Activated T-cell treated with anti-CD3 and anti-CD28 coated beads, Interleukin-2, amount 50 U/mL, for 4 hours (primary cell): ENCODE results near the gene HES4. TPM values are rescaled to one million over a fixed set of nuclear protein-coding genes. Genes with fewer than 3 reads are reported as not detected.
"Not testable (repeated sequence)": the region's sequence is repeated elsewhere in the genome, so short reads cannot be mapped to it uniquely, and the experiment has no call there.

Experiments used
- ATAC-seq, 2 donors: fragments of 200-7000 bp; cut with Tn5 transposase; one replicate each; pipeline ENCODE4 v1.10.0; 2021
- DNase-seq: peaks from one replicate; pipeline ENCODE4 v3.0.0-alpha.2; 2020
- H3K27me3 Mint-ChIP-seq: one replicate; pipeline ENCODE4 v1.8.0; 2021; ENCODE audit warnings: low read depth, mixed read lengths
- H3K36me3 Mint-ChIP-seq: one replicate; pipeline ENCODE4 v1.8.0; 2022; ENCODE audit warnings: mixed read lengths; ENCODE audit not compliant: insufficient read depth
- H3K4me1 Mint-ChIP-seq: one replicate; pipeline ENCODE4 v1.8.0; 2021; ENCODE audit warnings: low read depth, mixed read lengths
- H3K4me3 Mint-ChIP-seq: one replicate; pipeline ENCODE4 v1.8.0; 2021; ENCODE audit warnings: mild to moderate bottlenecking, moderate library complexity, mixed read lengths
- H3K9me3 Mint-ChIP-seq: one replicate; pipeline ENCODE4 v1.8.0; 2021; ENCODE audit warnings: mixed read lengths
- total RNA-seq, 3 donors: library from RNA; stranded (reverse); gene quantifications; one replicate each; pipeline ENCODE4 v1.2.1, GENCODE V29; 2021

Gene HES4
- total RNA-seq, 3 donors from 2014 or later = 1.3 to 3.0 (median 2.7) TPM

GRCh38 chr1:991275-991674 lies 8.6 kb downstream of the HES4 start:
- not testable (repeated sequence) for ATAC-seq, DNase-seq, H3K36me3 Mint-ChIP-seq, H3K4me1 Mint-ChIP-seq, H3K4me3 Mint-ChIP-seq, H3K9me3 Mint-ChIP-seq
- peaks cover 31% of the 10 kb centered on the region for H3K27me3 Mint-ChIP-seq

- H3K4me1 Mint-ChIP-seq, H3K4me3 Mint-ChIP-seq, H3K36me3 Mint-ChIP-seq, H3K9me3 Mint-ChIP-seq, ATAC-seq, DNase-seq: not testable (repeated sequence)
- peaks cover 43% of the 10 kb centered on the region for H3K27me3 Mint-ChIP-seq
Observed at GRCh38 chr1:988061-988460, 11.8 kb downstream of the HES4 start.

DNA sequence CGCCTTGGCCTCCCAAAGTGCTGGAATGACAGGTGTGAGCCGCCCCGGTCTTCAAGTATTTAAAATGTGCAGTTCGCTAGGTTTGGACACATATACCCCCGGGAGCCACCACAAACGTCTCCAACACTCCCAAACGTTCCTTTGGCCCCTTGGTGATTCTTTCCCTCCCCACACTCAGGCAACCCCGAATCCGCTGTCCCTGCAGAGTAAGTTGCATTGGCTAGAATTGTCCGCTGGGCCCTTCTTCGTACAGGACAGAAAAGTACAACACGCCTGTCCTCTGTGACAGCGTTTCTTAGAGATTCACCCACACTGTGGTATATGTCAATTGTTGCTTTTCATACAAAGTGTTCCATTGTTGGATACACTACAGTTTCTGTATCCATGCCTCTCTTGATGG lies 14.8 kb downstream of the HES4 start:
- no peak for ATAC-seq
- no peak overlapping the region for H3K4me3 Mint-ChIP-seq
- H3K27me3 Mint-ChIP-seq = peaks cover 46% of the 10 kb centered on the region
- no peaks in the 10 kb centered on the region for H3K4me1 Mint-ChIP-seq
- H3K9me3 Mint-ChIP-seq = no peaks in the 10 kb centered on the region
- DNase-seq = no peak
- no peaks in the 10 kb centered on the region for H3K36me3 Mint-ChIP-seq

DNA sequence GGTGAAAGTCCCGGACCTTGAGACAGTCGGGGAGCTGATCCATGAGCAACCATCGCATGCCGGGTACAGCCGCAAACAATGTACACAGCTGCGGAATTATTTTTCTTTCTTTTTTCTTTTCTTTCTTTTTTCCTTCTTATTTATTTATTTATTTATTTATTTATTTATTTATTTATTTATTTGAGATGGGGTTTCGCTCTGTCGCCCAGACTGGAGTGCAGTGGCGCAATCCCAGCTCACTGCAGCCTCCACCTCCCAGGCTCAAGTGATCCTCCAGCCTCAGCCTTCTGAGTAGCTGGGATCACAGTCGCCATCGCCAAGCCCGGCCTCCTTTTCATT lies 15.5 kb downstream of the HES4 start:
- DNase-seq (no peak), ATAC-seq (no peak)

DNA sequence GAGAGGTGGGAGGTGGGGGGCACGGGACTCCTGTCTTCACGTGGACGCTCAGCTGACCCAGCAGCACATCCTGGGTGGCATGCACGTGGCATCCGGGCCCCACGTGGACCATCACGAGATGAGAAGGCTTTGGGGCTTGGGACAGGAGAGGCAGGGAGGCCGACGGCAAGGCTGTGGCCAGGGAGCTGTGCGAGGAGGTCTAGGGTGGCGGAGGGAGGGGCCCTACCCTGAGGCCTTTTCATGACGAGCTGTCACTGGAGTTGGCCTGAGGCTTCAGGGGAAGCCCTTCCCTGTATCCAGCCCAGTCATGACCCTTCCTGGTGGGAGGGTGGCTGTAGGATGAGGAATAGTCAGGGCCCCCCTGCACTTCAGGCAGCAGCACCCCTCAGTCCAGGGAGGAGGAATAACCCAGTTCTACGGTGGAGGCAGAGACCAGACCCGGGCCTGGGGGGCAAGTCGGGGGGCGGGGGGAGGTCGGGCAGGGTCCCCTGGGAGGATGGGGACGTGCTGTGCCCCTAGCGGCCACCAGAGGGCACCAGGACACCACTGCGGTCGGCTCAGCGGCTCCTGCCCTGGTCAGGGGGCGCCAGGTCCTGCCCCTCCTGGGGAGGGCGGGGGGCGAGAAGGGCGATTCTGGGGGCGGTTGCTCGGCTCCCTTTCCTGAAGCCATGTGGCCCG lies 16.0 kb downstream of the HES4 start:
- peak; percentile 65 for DNase-seq
- Mint-ChIP-seq H3K9me3 (no peaks in the 10 kb centered on the region), H3K27me3 (peaks cover 36% of the 10 kb centered on the region), H3K4me1 (no peaks in the 10 kb centered on the region), H3K4me3 (no peak overlapping the region), H3K36me3 (no peaks in the 10 kb centered on the region)
- peak; percentile 72 to 82 for ATAC-seq

More for the DNA sequence above, 15.5 kb downstream of the HES4 start:
- no peaks in the 10 kb centered on the region for H3K4me1 Mint-ChIP-seq
- peaks cover 41% of the 10 kb centered on the region for H3K27me3 Mint-ChIP-seq
- no peak overlapping the region for H3K4me3 Mint-ChIP-seq
- H3K36me3 Mint-ChIP-seq = no peaks in the 10 kb centered on the region
- H3K9me3 Mint-ChIP-seq = no peaks in the 10 kb centered on the region

DNA sequence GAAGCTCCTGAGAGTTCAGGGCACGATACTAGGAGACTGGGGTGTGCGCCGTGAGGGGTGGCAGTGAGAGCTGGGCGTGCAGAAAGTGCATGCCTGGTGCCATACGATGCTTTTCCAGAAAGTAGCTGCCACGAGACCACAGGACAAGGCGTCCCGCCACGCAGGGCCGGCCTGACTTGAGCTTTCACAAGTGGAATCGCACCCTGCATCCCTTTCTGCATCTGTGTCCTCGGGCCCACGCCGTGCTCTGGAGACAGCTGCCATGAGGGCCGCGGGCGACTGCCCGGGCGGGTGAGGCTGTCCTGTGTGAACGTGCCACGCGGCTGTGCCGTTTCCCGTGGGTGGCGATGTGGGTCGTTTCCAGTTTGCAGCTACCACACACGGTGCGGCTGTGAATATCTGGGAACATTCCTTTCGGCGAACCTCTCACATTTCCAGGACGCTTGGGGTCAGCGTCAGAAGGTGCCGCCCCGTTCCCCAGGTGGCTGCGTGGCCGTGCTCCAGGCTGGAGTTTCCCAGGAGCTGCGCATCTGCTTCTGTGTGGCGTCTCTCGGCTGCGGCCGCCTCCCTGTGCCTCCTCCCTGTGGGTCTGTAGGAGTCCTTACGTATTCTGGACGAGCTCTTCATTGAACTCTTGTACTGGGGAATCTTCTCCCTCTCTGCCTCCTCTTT lies 17.0 kb downstream of the HES4 start:
- ATAC-seq (no peak), DNase-seq (no peak)
- Mint-ChIP-seq H3K27me3 (peaks cover 35% of the 10 kb centered on the region), H3K9me3 (no peaks in the 10 kb centered on the region), H3K4me3 (no peak overlapping the region), H3K4me1 (peaks cover 2% of the 10 kb centered on the region), H3K36me3 (no peaks in the 10 kb centered on the region)

- Mint-ChIP-seq H3K27me3 (peaks cover 31% of the 10 kb centered on the region), H3K9me3 (no peaks in the 10 kb centered on the region), H3K36me3 (no peaks in the 10 kb centered on the region), H3K4me1 (peaks cover 2% of the 10 kb centered on the region), H3K4me3 (no peak within 1 kb of the TSS)
- peak; percentile 4 for DNase-seq
- no peak for ATAC-seq
Observed at GRCh38 chr1:981955-982558, 17.8 kb downstream of the HES4 start, which contains the start of gene PERM1. PERM1 (minus strand) TSS chr1:982093; CDS start chr1:981029, 1,064 bp downstream.

- Mint-ChIP-seq H3K9me3 (no peaks in the 10 kb centered on the region), H3K4me3 (no peak overlapping the region), H3K27me3 (peaks cover 31% of the 10 kb centered on the region), H3K36me3 (no peaks in the 10 kb centered on the region), H3K4me1 (peaks cover 2% of the 10 kb centered on the region)
- DNase-seq = peak; percentile 3
- ATAC-seq = no peak
Observed at GRCh38 chr1:981491-981954, 18.4 kb downstream of the HES4 start.

GRCh38 chr1:980602-981395 lies 19.1 kb downstream of the HES4 start:
- ATAC-seq (no peak), DNase-seq (peak; percentile 3)
- Mint-ChIP-seq H3K36me3 (no peaks in the 10 kb centered on the region), H3K4me1 (peaks cover 4% of the 10 kb centered on the region), H3K9me3 (no peaks in the 10 kb centered on the region), H3K27me3 (peaks cover 28% of the 10 kb centered on the region), H3K4me3 (no peak overlapping the region)

GRCh38 chr1:980137-980571 lies 19.7 kb downstream of the HES4 start:
- Mint-ChIP-seq H3K27me3 (peaks cover 29% of the 10 kb centered on the region), H3K4me1 (peaks cover 7% of the 10 kb centered on the region), H3K4me3 (no peak overlapping the region), H3K9me3 (no peaks in the 10 kb centered on the region), H3K36me3 (no peaks in the 10 kb centered on the region)
- ATAC-seq (no peak), DNase-seq (no peak)

DNA sequence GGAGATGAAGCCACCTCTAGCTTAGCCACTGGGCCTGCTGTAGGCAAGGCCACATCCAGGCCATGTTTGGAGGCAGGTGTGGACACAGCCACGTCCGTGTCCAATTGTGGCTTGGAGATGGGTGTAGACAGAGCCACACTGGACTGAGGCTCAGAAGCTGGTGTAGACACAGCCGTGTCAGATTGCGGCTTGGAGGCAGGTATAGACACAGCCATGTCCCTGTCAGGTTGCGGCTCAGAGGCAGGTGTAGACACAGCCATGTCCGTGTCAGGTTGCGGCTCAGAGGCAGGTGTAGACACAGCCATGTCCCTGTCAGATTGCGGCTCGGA lies 20.2 kb downstream of the HES4 start:
- ATAC-seq = no peak

DNA sequence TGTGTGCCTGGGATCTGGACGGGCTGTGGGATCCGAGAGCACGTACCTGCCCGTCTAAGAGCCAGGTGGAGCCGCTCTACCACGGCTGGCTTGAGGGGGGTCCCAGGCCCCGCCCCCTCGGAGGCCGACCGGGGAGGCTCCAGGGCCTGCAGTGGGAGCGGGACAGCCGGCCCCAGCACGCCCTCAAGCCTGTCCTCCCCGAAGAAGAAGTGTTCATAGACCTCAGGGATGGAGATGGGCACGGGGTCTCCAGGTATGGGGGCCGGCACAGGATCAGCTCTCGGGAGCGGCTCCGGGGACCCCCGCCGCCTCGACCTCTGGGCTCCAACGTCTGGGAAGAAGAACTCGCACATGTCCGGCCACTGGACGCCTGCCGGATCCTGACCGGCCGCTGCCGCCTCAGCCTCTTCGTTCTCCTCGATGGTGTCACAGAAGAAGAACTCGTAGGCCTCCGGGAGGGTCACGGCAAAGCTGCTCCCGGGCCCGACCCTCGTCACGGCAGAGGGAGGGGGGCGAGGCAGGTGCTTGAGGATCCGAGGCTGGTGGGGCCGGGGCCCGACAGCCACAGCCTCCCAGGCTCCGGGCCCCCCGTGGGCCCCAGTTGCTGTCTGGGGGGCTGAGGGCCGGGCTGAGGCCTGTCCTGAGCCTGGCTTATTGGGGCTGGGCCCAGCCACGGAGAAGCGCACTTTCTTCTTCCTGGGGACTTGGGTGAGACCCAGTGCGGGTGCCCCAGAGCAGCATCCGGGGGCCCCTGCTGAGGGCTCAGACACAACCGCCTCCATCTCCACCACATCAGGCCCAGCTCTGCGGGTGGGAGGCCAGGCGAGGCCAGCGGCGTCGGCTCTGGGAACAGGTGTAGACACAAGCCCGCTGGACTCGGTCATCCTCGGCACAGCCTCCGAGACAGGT lies 20.8 kb downstream of the HES4 start:
- DNase-seq (peak; percentile 3), ATAC-seq (no peak)
- no peaks in the 10 kb centered on the region for H3K36me3 Mint-ChIP-seq
- no peaks in the 10 kb centered on the region for H3K9me3 Mint-ChIP-seq
- H3K4me1 Mint-ChIP-seq = peaks cover 7% of the 10 kb centered on the region
- no peak overlapping the region for H3K4me3 Mint-ChIP-seq
- peaks cover 29% of the 10 kb centered on the region for H3K27me3 Mint-ChIP-seq

More for the DNA sequence above, 20.2 kb downstream of the HES4 start:
- H3K27me3 Mint-ChIP-seq = peaks cover 29% of the 10 kb centered on the region
- no peaks in the 10 kb centered on the region for H3K9me3 Mint-ChIP-seq
- peaks cover 7% of the 10 kb centered on the region for H3K4me1 Mint-ChIP-seq
- no peak for DNase-seq
- no peaks in the 10 kb centered on the region for H3K36me3 Mint-ChIP-seq
- H3K4me3 Mint-ChIP-seq = no peak overlapping the region

DNA sequence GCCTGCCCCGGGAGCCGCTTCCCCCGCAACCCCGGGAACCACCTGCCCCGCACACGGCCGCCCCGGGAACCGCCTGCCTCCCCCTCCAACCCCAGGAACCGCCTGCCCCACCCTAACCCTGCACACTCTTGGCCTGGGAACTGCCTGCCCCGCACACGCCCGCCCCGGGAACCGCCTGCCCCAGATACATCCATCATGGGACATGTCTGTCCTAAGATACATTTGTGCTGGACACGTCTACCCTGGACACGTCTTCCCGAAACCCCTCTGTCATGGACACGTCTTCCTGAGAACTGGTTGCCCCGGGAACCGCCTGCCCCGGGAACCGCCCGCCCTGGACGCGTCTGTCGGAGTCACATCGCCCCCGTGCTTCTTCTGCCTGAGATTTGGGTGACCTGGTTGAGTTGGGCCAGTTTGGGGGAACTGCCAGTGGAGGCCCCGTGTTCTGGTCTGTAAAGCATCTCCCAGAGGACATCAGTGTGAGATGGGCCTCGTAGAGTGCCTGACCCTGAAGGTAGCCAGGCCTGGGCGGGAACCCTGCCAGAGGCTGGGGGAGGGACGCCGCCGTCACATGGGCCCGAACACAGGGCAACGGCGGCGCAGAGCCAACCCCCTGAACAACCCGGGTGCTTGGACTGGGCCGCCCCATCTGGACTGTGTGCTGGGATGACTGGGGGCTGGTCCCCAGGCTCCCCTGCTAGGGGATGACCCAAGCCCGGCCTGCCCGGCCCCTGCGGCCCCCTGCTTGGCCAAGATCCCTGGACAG lies 21.6 kb downstream of the HES4 start:
- ATAC-seq = no peak
- Mint-ChIP-seq H3K4me3 (no peak overlapping the region), H3K27me3 (peaks cover 25% of the 10 kb centered on the region), H3K36me3 (no peaks in the 10 kb centered on the region), H3K4me1 (peaks cover 7% of the 10 kb centered on the region), H3K9me3 (no peaks in the 10 kb centered on the region)
- no peak for DNase-seq
